Measurements from ENCODE around the gene IFNAR2.
"Not testable (repeated sequence)": the region's sequence is repeated elsewhere in the genome, so short reads cannot be mapped to it uniquely, and the experiment has no call there.

Gene IFNAR2

DNA sequence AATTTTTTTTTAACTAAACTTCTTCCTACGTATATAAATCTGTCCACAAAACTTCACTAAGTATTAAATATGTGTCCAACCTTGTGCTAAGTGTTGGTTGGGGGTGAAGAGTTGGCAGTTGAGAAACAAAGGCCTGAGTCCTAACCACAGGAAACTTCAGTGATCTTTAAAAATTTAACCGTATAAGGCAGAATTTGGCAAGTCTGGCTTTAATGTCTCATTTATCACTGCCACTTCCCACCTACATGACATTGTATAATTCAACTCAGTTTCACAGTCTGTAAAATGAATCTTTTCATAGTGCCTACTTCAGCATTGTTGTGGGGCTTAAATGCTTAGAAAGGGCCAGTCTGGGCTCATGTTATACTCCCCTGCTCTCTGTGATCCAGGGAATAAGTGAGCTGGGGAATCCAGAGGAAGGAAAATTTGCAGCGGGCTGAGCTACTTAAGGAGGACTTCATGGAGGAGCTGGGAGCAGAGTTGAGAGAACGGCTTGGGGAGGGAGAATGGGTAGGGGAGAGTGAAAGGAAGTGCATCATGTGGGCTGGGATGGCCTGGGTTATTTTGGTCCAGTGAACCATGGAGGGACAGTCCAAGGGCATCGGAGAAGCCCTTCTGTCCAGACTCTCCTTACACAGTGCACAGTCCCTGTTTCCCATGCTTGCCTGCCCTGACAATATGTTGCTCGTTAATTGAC lies 14.5 kb downstream of the IFNAR2 start:
- DNase-seq (ENCODE audit: low spot score): no peak

- no peak for DNase-seq (ENCODE audit: low spot score)
Observed at GRCh38 chr21:33244779-33245105, 15.0 kb downstream of the IFNAR2 start.

- DNase-seq (ENCODE audit: low spot score): no peak
Observed at GRCh38 chr21:33245289-33245918, 15.7 kb downstream of the IFNAR2 start.

DNA sequence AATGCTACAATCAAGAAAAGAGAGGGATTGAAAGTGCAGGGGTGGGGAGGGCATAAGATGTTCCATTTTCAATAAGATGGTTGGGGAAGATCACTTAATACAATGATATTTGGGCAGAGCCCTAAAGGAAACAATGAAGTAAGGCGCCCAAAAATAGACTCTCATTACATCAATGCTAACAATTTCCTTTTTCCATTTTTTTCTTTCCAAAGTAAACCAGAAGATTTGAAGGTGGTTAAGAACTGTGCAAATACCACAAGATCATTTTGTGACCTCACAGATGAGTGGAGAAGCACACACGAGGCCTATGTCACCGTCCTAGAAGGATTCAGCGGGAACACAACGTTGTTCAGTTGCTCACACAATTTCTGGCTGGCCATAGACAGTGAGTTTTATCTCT lies 16.8 kb downstream of the IFNAR2 start:
- no peak for DNase-seq (ENCODE audit: low spot score)

DNA sequence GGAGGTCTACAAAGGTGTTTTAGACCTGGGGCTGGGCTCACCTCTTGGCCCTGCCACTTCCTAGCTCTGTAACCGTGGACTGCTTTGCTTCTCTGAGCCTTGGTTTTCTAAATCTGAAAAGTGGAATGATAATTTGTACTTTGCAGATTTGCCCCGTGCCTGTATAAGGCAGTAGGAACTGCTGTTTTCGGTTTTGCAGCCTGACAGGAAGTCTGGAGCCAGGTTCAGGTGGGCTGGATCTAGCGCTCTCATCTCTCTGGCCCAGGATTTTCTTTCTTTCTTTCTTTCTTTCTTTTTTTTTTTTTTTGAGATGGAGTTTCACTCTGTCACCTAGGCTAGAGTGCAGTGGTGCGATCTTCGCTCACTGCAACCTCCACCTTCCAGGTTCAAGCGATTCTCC lies 17.2 kb downstream of the IFNAR2 start:
- no peak for DNase-seq (ENCODE audit: low spot score)

DNA sequence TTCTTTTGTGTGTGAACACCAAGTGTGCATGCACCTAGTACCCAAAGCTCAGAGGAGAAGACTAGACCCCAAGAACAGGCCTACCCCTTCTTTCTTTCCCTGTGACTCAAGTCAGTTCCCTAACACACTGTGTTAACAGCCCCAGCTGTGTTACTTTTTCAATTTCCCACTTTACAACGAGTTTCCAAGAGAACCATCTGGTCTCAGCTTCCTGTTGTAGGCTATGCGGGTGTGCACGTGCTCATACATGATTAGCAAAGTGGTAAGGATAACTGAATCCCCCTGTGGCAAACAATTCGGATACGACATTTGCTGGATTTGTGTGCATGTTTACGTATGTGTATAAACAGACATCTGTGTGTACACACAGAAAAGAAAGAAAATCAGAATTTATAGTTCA lies 17.9 kb downstream of the IFNAR2 start:
- DNase-seq (ENCODE audit: low spot score): no peak

GRCh38 chr21:33249331-33250002 lies 19.7 kb downstream of the IFNAR2 start:
- no peak for DNase-seq (ENCODE audit: low spot score)

DNA sequence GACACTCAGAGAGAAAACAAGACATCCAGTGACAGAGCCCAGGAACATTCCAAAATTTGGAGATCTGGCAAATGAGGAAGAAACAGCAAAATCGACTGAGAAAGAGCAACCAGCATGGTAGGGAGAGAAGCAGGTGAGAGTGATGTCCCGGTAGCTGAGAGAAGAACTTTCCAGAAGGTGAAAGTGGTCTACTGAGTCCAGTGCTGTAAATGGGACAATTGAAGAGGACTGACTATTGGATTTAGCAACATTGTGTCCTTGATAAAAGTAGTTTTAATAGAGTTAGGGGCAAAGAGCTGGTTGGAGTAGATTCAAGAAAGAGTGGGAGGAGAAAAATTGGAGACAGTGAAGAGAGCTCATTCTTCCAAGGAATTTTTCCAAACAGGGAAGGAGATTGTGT lies 21.4 kb downstream of the IFNAR2 start:
- no peak for DNase-seq (ENCODE audit: low spot score)

GRCh38 chr21:33253382-33253781 lies 23.6 kb downstream of the IFNAR2 start:
- not testable (repeated sequence) for DNase-seq (ENCODE audit: low spot score)

DNA sequence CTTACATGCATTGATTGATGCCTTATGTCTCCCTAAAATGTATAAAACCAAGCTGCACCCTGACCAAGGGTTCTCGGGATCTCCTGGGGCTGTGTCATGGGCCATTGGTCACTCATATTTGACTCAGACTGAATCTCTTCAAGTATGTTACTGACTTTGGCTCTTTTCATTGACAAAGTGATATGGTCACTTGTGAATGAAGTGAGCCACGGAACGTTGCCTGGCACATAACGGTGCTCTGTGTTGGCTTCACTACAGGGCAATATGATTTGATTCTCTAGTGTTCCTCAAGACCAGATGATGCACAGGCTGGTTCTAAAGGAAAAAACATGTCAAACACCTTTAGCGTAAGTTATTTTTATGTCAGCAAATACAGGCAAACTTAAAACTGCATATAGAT lies 25.0 kb downstream of the IFNAR2 start:
- DNase-seq (ENCODE audit: low spot score): no peak

DNA sequence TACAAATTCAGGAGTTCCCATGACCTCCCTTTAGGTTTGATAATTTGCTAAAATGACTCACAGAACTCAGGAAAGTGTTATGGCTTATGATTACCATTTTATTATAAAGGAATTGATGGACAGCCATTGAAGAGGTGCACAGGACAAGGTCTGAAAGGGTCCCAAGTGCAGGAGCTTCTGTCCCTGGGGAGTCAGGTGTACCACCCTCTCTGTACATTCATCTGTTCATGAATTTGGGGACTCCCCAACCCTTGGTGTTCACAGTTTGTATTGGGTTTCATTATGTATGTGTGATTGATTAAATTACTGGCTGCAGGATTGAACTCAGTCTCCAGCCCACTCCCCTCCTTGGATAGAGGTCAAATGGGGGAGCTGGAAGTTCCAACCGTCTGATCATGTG lies 25.7 kb downstream of the IFNAR2 start:
- no peak for DNase-seq (ENCODE audit: low spot score)

DNA sequence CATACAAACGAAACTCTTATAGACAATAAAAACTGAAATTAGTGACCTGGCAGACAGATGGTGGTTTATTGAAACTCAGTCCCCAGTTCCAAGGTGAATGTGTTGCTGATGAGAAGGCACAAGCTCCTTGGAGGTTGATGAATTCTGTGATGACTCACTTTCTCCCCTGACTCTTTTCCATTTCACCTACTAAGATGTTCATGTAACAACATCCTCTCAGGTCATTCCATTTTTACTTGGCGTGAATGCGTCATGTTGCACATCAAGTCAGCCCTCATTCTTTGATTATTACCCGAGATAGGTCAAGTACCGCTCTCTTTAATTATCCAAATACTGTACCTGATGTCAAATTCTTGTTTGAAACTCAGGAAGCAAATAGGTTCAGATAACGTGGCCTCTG lies 26.3 kb downstream of the IFNAR2 start:
- no peak for DNase-seq (ENCODE audit: low spot score)

DNA sequence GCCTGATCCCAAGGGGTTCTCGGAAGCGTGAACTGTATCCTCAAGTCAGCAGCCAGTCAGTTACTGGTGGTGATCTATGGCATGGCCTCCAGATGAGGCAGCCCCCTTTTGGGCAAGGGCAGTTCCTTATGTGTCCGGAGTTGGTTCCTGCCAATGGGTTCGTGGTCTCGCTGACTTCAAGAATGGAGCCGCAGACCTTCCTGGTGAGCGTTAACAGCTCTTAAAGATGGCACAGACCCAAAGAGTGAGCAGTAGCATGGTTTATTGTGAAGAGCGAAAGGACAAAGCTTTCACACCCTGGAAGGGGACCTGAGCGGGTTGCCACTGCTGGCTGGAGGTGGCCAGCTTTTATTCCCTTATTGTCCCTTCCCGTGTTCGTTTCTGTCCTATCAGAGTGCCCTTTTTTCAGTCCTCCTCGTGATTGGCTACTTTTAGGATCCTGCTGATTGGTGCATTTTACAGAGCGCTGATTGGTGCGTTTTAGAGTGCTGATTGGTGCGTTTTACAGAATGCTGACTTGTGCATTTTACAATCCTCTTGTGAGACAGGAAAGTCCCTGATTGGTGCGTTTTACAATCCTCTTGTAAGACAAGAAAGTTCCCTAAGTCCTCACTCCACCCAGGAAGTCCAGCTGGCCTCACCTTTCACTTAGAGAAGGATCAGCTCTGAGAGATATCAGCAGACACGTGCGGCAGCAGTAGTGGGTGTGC lies 27.5 kb downstream of the IFNAR2 start:
- no peak for DNase-seq (ENCODE audit: low spot score)

GRCh38 chr21:33258475-33258874 lies 28.7 kb downstream of the IFNAR2 start:
- no peak for DNase-seq (ENCODE audit: low spot score)

DNA sequence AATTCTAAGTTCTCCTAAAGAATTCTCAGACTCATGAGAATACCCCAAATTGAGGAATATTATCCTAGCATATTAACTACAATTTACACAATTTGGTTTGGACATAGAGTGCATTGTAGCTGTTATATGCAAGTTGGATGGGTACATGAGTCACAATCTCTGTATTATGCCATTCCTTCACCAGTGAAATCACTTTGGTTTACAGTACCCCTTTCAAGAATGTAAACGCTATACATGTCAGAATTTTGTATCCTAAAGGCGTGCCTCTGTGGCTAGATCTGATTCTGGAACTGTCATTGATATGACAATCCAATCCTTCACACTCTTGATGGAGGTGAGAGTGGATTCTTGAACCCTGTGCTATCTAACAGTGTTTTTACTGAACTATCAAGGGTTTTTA lies 29.7 kb downstream of the IFNAR2 start:
- no peak for DNase-seq (ENCODE audit: low spot score)

DNA sequence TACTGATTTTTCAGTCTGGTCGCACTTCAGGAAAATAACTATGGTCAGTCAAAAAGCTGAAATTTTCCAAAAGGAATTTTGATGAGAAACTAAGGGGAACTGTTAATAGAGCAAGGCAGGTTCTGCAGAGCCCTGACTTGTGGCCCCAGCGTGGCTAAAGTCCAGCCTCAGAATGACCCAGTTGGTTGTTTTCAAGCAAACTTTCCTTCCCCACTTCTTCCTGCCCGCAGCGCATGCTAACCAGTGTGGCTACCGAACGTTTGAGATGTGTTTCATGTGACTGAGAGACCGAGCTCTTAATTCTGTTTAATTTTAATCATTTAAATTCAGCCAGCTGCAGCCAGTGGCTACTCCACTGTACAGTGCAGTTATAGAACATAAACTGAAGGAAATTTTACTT lies 30.3 kb downstream of the IFNAR2 start:
- no peak for DNase-seq (ENCODE audit: low spot score)

GRCh38 chr21:33261635-33262034 lies 31.9 kb downstream of the IFNAR2 start:
- no peak for DNase-seq (ENCODE audit: low spot score)

DNA sequence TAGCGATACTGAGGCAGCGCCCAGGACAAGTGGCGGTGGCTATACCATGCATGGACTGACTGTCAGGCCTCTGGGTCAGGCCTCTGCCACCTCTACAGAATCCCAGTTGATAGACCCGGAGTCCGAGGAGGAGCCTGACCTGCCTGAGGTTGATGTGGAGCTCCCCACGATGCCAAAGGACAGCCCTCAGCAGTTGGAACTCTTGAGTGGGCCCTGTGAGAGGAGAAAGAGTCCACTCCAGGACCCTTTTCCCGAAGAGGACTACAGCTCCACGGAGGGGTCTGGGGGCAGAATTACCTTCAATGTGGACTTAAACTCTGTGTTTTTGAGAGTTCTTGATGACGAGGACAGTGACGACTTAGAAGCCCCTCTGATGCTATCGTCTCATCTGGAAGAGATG lies 33.2 kb downstream of the IFNAR2 start:
- DNase-seq (ENCODE audit: low spot score): no peak

- DNase-seq (ENCODE audit: low spot score): no peak
Observed at GRCh38 chr21:33264561-33264960, 34.8 kb downstream of the IFNAR2 start.

GRCh38 chr21:33265664-33266049 lies 35.9 kb downstream of the IFNAR2 start:
- DNase-seq (ENCODE audit: low spot score): peak; percentile 70

GRCh38 chr21:33266050-33266788 lies 36.5 kb downstream of the IFNAR2 start, which contains the start of gene IL10RB:
IL10RB (plus strand) TSS chr21:33266367; CDS start chr21:33266466, 99 bp downstream.
- peak; percentile 89 for DNase-seq (ENCODE audit: low spot score)

GRCh38 chr21:33266789-33267135 lies 37.0 kb downstream of the IFNAR2 start:
- no peak for DNase-seq (ENCODE audit: low spot score)
